Stimulated activated CD4-positive, alpha-beta T cell treated with anti-CD3 and anti-CD28 coated beads, Interleukin-15, amount 100 ng/mL, for 48 hours (primary cell): ENCODE data around the gene SLIT3.

Experiments used
- DNase-seq, 2 donors: peaks; one replicate each; pipeline ENCODE4 v3.0.0-alpha.2; 2020; ENCODE audit warnings: low read depth in 2 of 2

SLIT3 gene

GRCh38 chr5:168831383-168831782 lies 469.6 kb downstream of the SLIT3 start:
- no peak for DNase-seq

DNA sequence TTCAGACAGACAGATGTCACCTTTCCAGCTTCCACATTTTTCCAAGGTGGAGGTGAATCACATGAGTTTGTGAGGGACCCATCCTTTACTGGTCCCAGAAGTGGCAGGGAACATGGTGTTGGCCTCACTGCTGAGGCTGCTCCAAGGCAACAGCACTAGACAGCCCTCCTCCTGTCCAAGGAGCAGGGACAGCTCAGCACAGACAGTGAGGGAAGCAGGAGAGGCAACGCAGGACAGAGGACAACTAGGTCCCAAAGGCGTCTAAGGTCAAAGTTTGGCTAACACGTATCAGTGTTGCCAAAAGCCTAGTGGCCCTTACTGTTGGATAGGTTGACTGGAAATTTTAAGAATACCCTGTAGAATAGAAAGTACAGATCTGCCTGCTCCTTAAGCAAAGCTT lies 470.1 kb downstream of the SLIT3 start:
- DNase-seq = no peak

GRCh38 chr5:168829922-168830417 lies 471.0 kb downstream of the SLIT3 start:
- DNase-seq = no peak

- DNase-seq = no peak
These were observed 471.9 kb downstream of the SLIT3 start for GRCh38 chr5:168829044-168829443.

GRCh38 chr5:168827636-168828035 lies 473.3 kb downstream of the SLIT3 start:
- no peak for DNase-seq

- no peak for DNase-seq
These were observed 474.7 kb downstream of the SLIT3 start for GRCh38 chr5:168826246-168826725.

DNA sequence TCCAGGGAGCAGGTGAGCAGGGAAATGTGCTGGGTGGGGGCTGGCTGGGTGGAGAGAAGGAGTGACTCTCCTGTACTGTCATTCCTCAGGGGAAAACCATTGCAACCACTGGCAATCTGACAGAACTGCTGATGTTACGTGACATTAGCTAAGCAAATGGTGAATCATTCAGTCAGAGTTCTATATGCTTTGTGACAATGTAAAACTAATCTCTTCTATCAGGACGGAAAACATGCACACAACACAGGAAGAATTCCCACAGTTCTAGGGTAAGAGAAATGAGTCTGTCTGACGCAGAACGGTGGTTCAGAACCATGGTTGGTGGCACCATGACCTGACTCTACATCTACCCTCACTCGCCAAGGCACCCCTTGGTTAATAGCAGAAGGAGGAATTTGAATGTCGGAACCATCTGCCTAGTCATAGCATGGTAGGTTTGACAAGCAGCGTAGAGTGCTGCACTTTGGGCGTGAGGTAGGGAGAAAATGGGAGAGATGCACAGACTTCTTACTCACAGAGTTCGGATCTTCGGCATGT lies 478.1 kb downstream of the SLIT3 start:
- DNase-seq = peak; percentile 21 to 24

DNA sequence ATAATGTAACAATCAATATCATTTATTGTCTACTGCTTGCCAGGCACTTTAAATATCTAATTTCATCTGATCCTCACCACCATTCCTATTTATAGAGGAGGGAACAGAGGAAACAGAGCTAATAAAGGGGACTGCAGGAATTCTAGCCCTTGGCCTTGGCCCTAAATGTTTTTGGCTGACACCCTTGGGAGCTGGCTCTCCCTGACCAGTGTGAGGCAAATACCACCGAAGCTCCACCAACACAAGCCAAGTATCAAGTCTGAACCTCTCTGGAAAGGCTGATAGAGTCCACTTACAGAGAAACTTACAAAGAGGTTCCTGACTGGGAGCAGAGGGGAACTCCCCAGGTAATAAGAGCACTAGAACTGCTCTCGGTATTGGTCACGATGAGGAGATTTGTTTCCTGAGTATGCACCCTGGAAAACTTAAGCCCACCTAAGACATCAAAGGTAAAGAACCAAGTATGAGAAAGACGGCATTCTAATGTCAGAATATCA lies 478.6 kb downstream of the SLIT3 start:
- no peak for DNase-seq

GRCh38 chr5:168820874-168821273 lies 480.1 kb downstream of the SLIT3 start:
- DNase-seq = no peak

DNA sequence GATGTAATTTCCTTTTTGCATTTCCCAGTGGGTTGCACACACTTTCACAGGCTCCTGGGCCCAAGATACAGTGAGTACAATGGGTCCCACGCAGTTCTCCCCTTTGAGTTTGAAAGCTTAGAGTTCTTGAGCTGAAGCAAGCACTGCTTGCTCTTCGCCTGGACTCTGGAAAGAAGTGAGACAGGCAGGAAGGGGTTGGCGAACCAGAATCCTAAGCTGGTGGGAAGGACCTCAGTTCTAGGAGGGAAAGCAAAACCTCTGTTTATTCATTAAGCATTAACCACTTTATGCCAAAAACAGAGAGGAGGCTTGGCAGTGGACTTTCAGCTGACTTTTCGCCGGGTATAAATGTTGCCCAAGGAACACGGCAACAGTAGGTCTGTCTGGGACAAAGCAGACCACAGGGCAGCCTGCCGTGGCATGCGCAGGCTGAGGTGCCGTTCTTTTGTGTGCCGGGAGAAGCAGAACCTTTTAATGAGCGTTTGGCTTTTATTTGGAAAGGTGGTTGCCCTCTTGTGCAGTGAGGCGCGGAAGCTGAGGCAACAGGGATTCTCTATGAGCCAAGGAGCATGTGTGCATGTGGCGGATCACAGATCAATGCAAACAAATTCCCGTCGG lies 481.8 kb downstream of the SLIT3 start:
- no peak for DNase-seq

DNA sequence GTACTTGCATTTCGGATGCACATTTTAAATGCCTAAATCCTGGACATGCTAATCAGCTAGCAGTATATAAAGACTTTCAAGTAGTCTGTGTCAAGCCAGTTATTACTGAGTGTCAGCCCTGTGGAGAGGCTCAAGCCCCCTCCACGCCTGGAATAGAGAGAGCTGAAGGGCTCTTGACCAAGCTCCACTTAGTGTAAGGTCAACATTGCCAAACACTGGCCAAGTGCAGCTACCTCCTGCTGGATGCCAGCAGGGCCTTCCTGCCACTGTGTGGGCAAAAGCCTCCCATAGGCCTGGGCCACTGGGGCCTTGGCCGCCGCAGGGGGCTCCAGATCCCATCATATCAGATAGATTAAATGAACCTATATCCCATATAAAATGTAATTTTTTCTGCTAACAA lies 482.4 kb downstream of the SLIT3 start:
- no peak for DNase-seq

DNA sequence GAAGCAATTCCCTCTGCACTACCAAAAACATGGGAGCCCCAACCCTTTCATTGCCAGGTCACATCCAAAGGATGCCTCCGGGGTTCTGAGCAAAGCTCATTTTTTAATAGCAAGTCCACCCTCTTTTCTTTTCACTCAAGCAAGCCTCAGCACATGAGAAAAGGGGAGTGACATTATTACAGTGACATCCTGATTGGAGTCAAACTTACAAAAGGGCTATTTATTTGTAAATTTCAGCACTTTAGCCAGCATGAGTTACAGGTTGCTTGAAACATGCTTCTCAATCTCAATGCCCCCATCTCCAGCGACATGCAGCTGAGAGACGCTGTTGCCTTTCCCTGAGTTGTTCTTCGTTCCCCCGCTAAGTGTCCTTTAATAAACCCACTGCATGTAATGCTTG lies 483.3 kb downstream of the SLIT3 start:
- no peak for DNase-seq

- DNase-seq = no peak
These were observed 484.3 kb downstream of the SLIT3 start for GRCh38 chr5:168816661-168817060.

GRCh38 chr5:168813184-168813968 lies 487.6 kb downstream of the SLIT3 start:
- no peak for DNase-seq

DNA sequence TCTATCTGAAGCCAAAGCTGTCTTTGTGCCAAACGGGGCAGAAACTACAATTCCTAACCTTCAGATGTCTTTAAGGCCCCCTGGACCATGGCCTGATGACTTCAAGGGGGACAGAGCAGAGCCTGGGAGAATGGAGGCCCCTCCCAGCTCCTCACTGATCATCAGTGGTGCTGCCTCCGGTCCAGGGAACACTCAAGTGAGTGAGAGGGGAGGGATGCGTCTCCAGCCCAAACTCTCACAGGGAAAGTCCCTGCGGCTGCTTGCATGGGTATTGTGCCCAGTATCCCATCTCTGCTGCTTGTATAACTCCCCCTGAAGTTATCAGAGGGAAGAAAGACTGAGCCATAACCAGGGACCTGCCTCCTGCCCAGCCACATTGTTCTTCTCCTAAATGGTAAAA lies 490.3 kb downstream of the SLIT3 start:
- no peak for DNase-seq

DNA sequence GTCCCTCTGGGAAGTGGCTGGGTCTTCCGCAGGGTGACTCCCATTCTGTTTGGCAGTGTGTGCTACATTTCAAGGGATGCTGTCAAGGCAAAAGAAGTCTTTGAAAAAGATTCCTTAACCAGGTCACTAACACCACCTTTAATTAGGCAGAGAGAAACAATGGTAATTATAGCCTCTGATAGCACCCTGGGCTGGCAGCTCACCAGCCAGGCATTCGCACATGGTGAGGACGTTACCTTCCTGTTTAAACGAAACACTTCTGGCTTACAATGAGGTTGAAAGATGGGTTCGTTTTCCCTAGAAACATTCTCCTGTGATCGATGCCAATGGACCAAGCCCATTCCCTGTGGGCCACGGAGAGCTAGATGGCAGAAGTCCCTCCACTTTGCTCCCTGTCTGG lies 491.7 kb downstream of the SLIT3 start:
- DNase-seq = no peak

- DNase-seq = no peak
These were observed 492.8 kb downstream of the SLIT3 start for GRCh38 chr5:168808051-168808616.

GRCh38 chr5:168807287-168807686 lies 493.7 kb downstream of the SLIT3 start:
- no peak for DNase-seq

DNA sequence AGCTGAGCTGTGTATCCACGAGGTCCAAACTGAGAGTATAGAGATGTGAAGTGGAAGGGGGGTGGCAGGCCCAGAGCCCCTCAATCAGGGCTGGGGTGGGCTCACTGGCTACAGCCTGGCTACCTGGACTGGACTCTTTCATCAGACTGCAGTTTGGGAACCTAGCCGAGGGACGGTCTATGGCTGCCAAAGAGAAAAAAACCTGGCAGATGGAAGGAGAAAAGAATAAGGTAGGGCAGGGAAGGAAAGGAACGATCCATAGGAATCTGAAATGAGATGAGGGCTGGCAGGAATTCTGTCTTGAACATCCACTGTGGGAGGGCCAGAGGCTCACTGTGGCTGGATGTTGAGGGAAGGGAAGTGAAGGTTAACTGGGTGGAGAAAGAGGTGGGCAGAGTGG lies 497.4 kb downstream of the SLIT3 start:
- DNase-seq = no peak

DNA sequence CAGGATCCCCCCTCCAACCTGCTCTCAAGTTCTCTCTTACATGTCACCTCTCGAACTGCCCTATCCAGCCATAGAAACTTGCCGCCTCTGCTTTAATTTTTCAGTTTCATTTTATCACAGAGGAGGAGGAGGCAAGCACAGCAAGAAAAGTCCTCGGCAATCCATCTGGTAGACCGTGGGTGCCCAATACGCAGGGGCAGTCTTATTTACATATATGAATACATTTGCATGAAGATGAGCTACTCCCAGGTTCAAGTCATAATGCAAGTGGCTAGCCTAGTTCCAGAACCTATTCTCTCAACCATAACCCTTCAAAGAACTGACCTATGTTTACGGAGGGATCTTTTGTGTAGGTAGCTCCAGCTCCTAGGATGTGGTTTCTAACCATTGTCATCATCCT lies 498.6 kb downstream of the SLIT3 start:
- DNase-seq = peak; percentile 7 to 29

GRCh38 chr5:168801567-168801966 lies 499.4 kb downstream of the SLIT3 start:
- DNase-seq = no peak

GRCh38 chr5:168800701-168801100 lies 500.2 kb downstream of the SLIT3 start:
- DNase-seq = no peak
